Neuronal stem cell (in vitro differentiated cells): ENCODE measurements around the gene ZNF544.

Experiments used
- DNase-seq: peaks from one replicate; pipeline ENCODE4 v3.0.0-alpha.2; 2013; ENCODE audit warnings: low spot score
- H2AFZ ChIP-seq: one replicate; pipeline ENCODE4 v1.6.1; 2013; ENCODE audit warnings: mild to moderate bottlenecking, low read length, inconsistent platforms
- H2AK5ac ChIP-seq: 2 replicates; pipeline ENCODE4 v1.6.1; 2013; ENCODE audit warnings: low read depth, mild to moderate bottlenecking, inconsistent platforms, low read length, moderate library complexity, mixed read lengths
- H2BK120ac ChIP-seq: 2 replicates; pipeline ENCODE4 v1.6.1; 2013; ENCODE audit warnings: low read depth, mild to moderate bottlenecking, inconsistent platforms, low read length, moderate library complexity, mixed read lengths
- H2BK12ac ChIP-seq: one replicate; pipeline ENCODE4 v1.6.1; 2013; ENCODE audit warnings: low read length, inconsistent platforms
- H2BK15ac ChIP-seq: 2 replicates; pipeline ENCODE4 v1.6.1; 2013; ENCODE audit warnings: mild to moderate bottlenecking, low read length, inconsistent platforms, mixed read lengths
- H2BK5ac ChIP-seq: one replicate; pipeline ENCODE4 v1.6.1; 2013; ENCODE audit warnings: inconsistent platforms, mild to moderate bottlenecking, low read length, moderate library complexity
- H3K14ac ChIP-seq: one replicate; pipeline ENCODE4 v1.6.1; 2013; ENCODE audit warnings: low read length, inconsistent platforms
- H3K18ac ChIP-seq: 2 replicates; pipeline ENCODE4 v1.6.1; 2013; ENCODE audit warnings: low read length, inconsistent platforms
- H3K23ac ChIP-seq: 2 replicates; pipeline ENCODE4 v1.6.1; 2013; ENCODE audit warnings: low read depth, mild to moderate bottlenecking, mixed read lengths, low read length, inconsistent platforms; ENCODE audit not compliant: poor library complexity
- H3K27ac ChIP-seq: replicated peaks from 3 replicates; pipeline ENCODE4 v1.5.1; 2013; ENCODE audit warnings: low read length, inconsistent platforms
- H3K27me3 ChIP-seq, 3 experiments: 2 replicates each; pipeline ENCODE4 v1.6.1; 2013; ENCODE audit warnings: low read length in 3 of 3, mild to moderate bottlenecking in 2 of 3, inconsistent platforms in 1 of 3, low read depth in 1 of 3, mixed read lengths in 1 of 3, moderate library complexity in 1 of 3; ENCODE audit not compliant: control insufficient read depth in 3 of 3, insufficient read depth in 3 of 3
- H3K36me3 ChIP-seq, 2 donors: replicated peaks in 1 of 2; 2 replicates each; pipeline ENCODE4 v1.6.1; 2013; ENCODE audit warnings: low read length in 2 of 2; ENCODE audit not compliant: control insufficient read depth in 2 of 2, insufficient read depth in 2 of 2
- H3K4ac ChIP-seq: 2 replicates; pipeline ENCODE4 v1.6.1; 2013; ENCODE audit warnings: inconsistent platforms, mild to moderate bottlenecking, low read length, moderate library complexity
- H3K4me1 ChIP-seq, 2 donors: 1 replicate in 1 of 2; 2 replicates in 1 of 2; pipeline ENCODE4 v1.6.1; 2013; ENCODE audit warnings: low read length in 2 of 2, low read depth in 1 of 2; ENCODE audit not compliant: control insufficient read depth in 2 of 2, insufficient read depth in 1 of 2
- H3K4me2 ChIP-seq: one replicate; pipeline ENCODE4 v1.6.1; 2013; ENCODE audit warnings: mild to moderate bottlenecking, low read length, inconsistent platforms; ENCODE audit not compliant: insufficient read depth, poor library complexity, severe bottlenecking
- H3K4me3 ChIP-seq, 2 donors: 2 replicates each; pipeline ENCODE4 v1.5.1; 2013; ENCODE audit warnings: low read length in 2 of 2, mild to moderate bottlenecking in 2 of 2, inconsistent platforms in 1 of 2, moderate library complexity in 1 of 2
- H3K79me1 ChIP-seq: one replicate; pipeline ENCODE4 v1.6.1; 2013; ENCODE audit warnings: low read depth, mild to moderate bottlenecking, inconsistent platforms, low read length, moderate library complexity
- H3K9ac ChIP-seq: one replicate; pipeline ENCODE4 v1.6.1; 2013; ENCODE audit warnings: mild to moderate bottlenecking, low read depth, low read length, inconsistent platforms; ENCODE audit not compliant: poor library complexity
- H3K9me3 ChIP-seq, 2 donors: replicated peaks in 1 of 2; 2 replicates each; pipeline versions ENCODE3 to v1.6.1; 2013; ENCODE audit warnings: low read length in 2 of 2, mild to moderate bottlenecking in 2 of 2, inconsistent platforms in 1 of 2, low read depth in 1 of 2, mixed read lengths in 1 of 2, moderate library complexity in 1 of 2; ENCODE audit not compliant: control insufficient read depth in 2 of 2, insufficient read depth in 1 of 2
- H4K8ac ChIP-seq: one replicate; pipeline ENCODE4 v1.6.1; 2013; ENCODE audit warnings: low read depth, mild to moderate bottlenecking, inconsistent platforms, low read length, moderate library complexity
- H4K91ac ChIP-seq: one replicate; pipeline ENCODE4 v1.6.1; 2013; ENCODE audit warnings: low read length, low read depth, mild to moderate bottlenecking, inconsistent platforms; ENCODE audit not compliant: poor library complexity
- WGBS, 2 donors: extraction: QIAGEN DNeasy Blood & Tissue Kit; methylation state at CpG; one replicate each; pipeline ENCODE4 v1.1.7; 2013; ENCODE audit warnings: missing lambda C conversion rate in 2 of 2, mixed read lengths in 1 of 2; ENCODE audit not compliant: insufficient read length in 2 of 2, insufficient replicate concordance in 1 of 2; ENCODE audit errors: extremely low coverage in 2 of 2; 5-methylcytosine and 5-hydroxymethylcytosine counted together

ZNF544 gene

DNA sequence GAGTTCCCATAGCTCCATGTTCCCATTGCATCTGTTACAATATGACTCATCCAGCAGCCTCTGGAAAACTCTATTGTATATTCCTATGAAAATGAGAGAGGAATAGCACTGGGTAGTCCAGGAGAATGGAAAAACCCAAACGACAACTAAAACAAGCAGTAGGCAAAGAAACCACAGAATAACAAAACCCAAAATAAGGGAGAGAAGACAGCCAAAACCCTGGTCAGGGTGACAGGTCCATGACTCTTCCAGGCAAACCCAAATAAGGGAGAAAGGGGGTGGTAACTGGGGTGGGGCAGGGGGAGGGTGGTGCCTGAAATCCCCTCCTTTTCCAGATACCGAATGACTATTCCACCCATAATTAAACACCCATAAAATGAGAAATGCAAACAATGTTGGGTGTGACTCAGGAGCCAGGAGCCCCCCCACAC lies 46.1 kb downstream of the ZNF544 start:
- H2AFZ ChIP-seq = no peak overlapping the region
- no peak overlapping the region for H2BK12ac ChIP-seq
- H2BK120ac ChIP-seq = no peak overlapping the region
- H3K36me3 ChIP-seq = peaks cover 19 to 67% of the 10 kb centered on the region in 2 donors
- H4K8ac ChIP-seq = no peak overlapping the region
- H3K27me3 ChIP-seq = no peaks in the 10 kb centered on the region
- H3K79me1 ChIP-seq = peaks cover 3% of the 10 kb centered on the region
- no peak overlapping the region for H3K23ac ChIP-seq
- H3K18ac ChIP-seq = no peak overlapping the region
- DNase-seq = no peak
- H3K9me3 ChIP-seq = peaks cover 17 to 73% of the 10 kb centered on the region in 2 donors
- H3K9ac ChIP-seq = no peak overlapping the region
- H3K4me1 ChIP-seq = peaks cover under 1 to 2% of the 10 kb centered on the region in 2 donors
- no peak overlapping the region for H3K4me3 ChIP-seq
- no CpG with 5 or more reads among the region's 2 CpGs for WGBS, 2 donors
- no peak overlapping the region for H2BK5ac ChIP-seq
- H4K91ac ChIP-seq = no peak overlapping the region
- no peak overlapping the region for H2AK5ac ChIP-seq
- H3K14ac ChIP-seq = no peak overlapping the region
- no peak overlapping the region for H2BK15ac ChIP-seq
- H3K4me2 ChIP-seq = no peak overlapping the region
- no peak overlapping the region for H3K4ac ChIP-seq
- no peak overlapping the region for H3K27ac ChIP-seq

GRCh38 chr19:58275564-58275963 lies 46.9 kb downstream of the ZNF544 start:
- H4K8ac ChIP-seq = no peak overlapping the region
- no peak overlapping the region for H3K23ac ChIP-seq
- H3K4me1 ChIP-seq = peaks cover 2 to 6% of the 10 kb centered on the region in 2 donors
- no peak overlapping the region for H2BK15ac ChIP-seq
- no peak overlapping the region for H2BK12ac ChIP-seq
- H3K18ac ChIP-seq = no peak overlapping the region
- no peak overlapping the region for H3K4me3 ChIP-seq
- no peak overlapping the region for H3K14ac ChIP-seq
- peaks cover 5% of the 10 kb centered on the region for H3K79me1 ChIP-seq
- H2BK5ac ChIP-seq = no peak overlapping the region
- DNase-seq = no peak
- H3K27ac ChIP-seq = no peak overlapping the region
- no peak overlapping the region for H2AK5ac ChIP-seq
- H4K91ac ChIP-seq = no peak overlapping the region
- no peak overlapping the region for H2AFZ ChIP-seq
- WGBS, 2 donors = no CpG with 5 or more reads among the region's 3 CpGs
- H2BK120ac ChIP-seq = no peak overlapping the region
- no peaks in the 10 kb centered on the region for H3K27me3 ChIP-seq
- H3K36me3 ChIP-seq = peaks cover 16 to 70% of the 10 kb centered on the region in 2 donors
- H3K4me2 ChIP-seq = no peak overlapping the region
- no peak overlapping the region for H3K4ac ChIP-seq
- no peak overlapping the region for H3K9ac ChIP-seq
- H3K9me3 ChIP-seq = peaks cover 13 to 74% of the 10 kb centered on the region in 2 donors

- H3K23ac ChIP-seq = no peak overlapping the region
- no peak overlapping the region for H2AK5ac ChIP-seq
- H2BK12ac ChIP-seq = no peak overlapping the region
- H3K14ac ChIP-seq = no peak overlapping the region
- H3K4me3 ChIP-seq = peak overlapping the region in 1 of 2 donors; percentile 10
- H3K36me3 ChIP-seq = peaks cover 9 to 72% of the 10 kb centered on the region in 2 donors
- no peak for DNase-seq
- H3K9me3 ChIP-seq = peaks cover 5 to 74% of the 10 kb centered on the region in 2 donors
- no peaks in the 10 kb centered on the region for H3K27me3 ChIP-seq
- no CpG with 5 or more reads among the region's 7 CpGs for WGBS, 2 donors
- H3K18ac ChIP-seq = no peak overlapping the region
- H2BK5ac ChIP-seq = no peak overlapping the region
- no peak overlapping the region for H3K4ac ChIP-seq
- H2AFZ ChIP-seq = no peak overlapping the region
- no peak overlapping the region for H4K8ac ChIP-seq
- H3K79me1 ChIP-seq = peaks cover 10% of the 10 kb centered on the region
- no peak overlapping the region for H2BK120ac ChIP-seq
- no peak overlapping the region for H3K9ac ChIP-seq
- no peak overlapping the region for H3K4me2 ChIP-seq
- H3K27ac ChIP-seq = no peak overlapping the region
- H3K4me1 ChIP-seq = peaks cover 2 to 8% of the 10 kb centered on the region in 2 donors
- H2BK15ac ChIP-seq = no peak overlapping the region
- no peak overlapping the region for H4K91ac ChIP-seq
Observed at GRCh38 chr19:58277197-58277596, 48.5 kb downstream of the ZNF544 start.

DNA sequence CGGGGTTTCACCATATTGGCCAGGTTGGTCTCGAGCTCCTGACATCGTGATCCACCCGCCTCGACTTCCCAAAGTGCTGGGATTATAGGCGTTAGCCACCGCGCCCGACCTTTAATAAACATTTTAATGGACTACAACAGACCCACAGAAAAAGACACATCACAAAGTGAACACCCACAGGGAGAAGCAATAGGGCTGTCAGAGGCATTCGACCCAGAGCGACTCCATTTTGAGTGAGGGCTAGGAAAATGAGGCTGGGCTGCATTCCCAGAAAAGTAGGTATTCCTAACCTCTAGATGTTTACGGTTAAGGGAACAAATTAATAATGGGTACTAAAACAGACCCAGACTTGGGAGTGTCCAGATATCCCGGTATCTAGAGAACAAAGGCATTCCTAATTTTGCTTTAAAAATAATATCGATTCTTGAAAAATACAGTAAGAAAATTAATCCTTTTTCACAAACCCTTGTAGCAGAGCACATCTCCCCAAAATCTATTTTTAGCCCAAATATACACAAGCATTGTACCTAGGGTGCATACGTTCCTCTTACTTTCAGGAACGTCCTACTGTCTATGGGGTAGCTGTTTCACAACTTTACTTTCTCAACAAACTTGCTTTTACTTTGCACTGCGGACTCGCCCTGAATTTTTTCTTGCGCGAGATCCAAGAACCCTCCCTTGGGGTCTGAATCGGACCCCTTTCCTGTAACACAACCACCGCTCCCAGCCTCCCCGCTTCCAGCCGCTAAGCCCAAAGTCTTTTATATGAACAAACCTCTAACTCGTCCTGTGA lies 49.2 kb downstream of the ZNF544 start:
- no CpG with 5 or more reads among the region's 25 CpGs for WGBS, 2 donors
- H3K79me1 ChIP-seq = peaks cover 10% of the 10 kb centered on the region
- no peak for DNase-seq

More for the DNA sequence above, 49.2 kb downstream of the ZNF544 start:
- H3K9me3 ChIP-seq = peaks cover 4 to 76% of the 10 kb centered on the region in 2 donors
- H3K27me3 ChIP-seq = no peaks in the 10 kb centered on the region
- H4K8ac ChIP-seq = no peak overlapping the region
- peak overlapping the region; percentile 37 for H3K9ac ChIP-seq
- no peak overlapping the region for H2BK5ac ChIP-seq
- H2AFZ ChIP-seq = peak overlapping the region; percentile 95
- H3K27ac ChIP-seq = peak overlapping the region; percentile 85
- no peak overlapping the region for H2BK120ac ChIP-seq
- H3K14ac ChIP-seq = no peak overlapping the region
- H2AK5ac ChIP-seq = no peak overlapping the region
- no peak overlapping the region for H4K91ac ChIP-seq
- H3K4ac ChIP-seq = no peak overlapping the region
- H3K4me3 ChIP-seq = peak overlapping the region; percentile 79 to 90
- peak overlapping the region; percentile 66 for H3K18ac ChIP-seq
- H3K4me1 ChIP-seq = peaks cover 2 to 8% of the 10 kb centered on the region in 2 donors
- peaks cover 8 to 72% of the 10 kb centered on the region in 2 donors for H3K36me3 ChIP-seq
- peak overlapping the region; percentile 97 for H3K23ac ChIP-seq
- H2BK15ac ChIP-seq = no peak overlapping the region
- H3K4me2 ChIP-seq = peak overlapping the region; percentile 53
- no peak overlapping the region for H2BK12ac ChIP-seq
